ENCODE data around the gene MYL7.
A peak's percentile ranks its signal among the peaks of the same experiment; 100 is the strongest.
"Not testable (repeated sequence)": the region's sequence is repeated elsewhere in the genome, so short reads cannot be mapped to it uniquely, and the experiment has no call there.

MYL7 gene

DNA sequence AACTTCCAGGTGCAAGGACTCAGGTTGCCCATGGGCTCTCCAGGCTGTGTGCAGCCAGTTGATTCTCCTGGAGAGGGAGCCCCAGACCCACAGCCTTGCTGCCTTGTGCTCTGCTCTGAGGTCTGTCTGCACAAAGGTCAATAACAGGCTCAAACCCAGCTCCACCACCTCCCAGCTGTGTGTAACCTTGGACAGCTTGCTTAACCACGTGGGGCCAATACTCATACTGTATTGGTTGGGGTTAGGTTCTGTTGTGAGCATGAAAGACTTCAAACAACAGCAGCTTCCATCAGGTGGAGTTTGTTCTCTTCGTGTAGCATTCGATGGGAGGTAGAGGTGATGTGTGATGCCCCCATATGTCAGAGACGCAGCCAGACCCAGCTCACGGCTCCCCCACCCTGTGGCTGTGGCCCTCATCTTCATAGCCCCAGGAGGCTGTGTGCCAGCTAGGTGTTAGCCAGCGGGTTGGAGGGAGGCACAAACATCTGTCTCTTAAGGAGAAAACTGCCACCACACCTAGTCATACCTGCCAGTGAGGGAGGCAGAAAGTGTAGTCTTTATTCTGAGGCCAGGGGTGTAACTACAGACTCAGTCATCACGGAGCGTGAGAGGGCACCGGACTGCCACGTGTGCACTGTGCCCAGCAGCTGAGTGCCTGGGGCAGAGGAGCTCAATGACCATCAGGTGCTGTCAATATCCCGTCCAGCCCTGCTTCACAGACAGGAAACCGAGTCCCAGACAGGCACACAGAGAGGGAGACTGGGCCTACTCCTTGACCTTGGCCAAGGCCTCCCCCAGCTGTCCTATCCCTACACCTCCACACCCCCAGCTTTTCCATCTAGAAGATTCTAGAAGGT, 9.7 kb downstream of the MYL7 start:
- no peak for DNase-seq (ENCODE audit: low spot score)

DNA sequence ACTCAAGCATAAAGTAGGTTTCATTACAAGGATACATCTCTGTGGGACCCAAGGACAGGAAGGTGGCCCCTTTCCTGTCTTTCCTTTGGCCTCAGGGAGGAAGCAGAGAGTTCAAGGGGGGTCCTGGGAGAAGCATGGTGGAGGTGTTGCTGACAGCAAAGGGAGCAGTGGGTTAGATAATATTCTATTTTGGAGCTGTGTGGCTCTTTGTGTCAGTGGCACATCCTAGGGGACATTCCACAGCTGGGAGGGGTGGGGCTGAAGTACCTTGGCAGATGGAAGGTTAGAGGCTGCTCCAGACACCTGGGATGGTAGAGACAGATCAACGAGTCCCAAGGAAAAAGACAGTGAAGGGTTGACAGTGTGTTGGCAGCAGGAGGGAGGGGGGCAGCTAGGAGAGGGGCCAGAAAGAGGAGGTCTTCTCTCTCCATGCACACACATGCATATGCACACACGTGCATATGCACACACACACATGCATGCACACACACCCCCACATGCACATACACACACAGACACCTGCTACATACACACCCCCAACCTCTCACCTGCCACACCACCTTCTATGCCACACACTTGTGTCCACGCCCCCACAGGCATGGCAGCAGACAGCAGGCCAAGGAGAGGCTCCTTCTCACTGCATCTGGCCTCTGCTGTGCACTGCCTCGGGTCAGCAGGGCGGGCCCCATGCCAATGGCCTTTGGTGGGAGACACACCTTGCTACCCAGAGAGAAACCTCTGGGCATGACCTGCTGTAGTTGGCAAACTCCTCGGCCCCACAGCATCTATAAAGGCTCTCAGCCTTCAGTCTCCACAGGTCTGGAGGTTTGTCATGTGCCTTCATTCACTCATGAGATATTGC, 12.2 kb downstream of the MYL7 start:
- no peak for DNase-seq (ENCODE audit: low spot score)

GRCh38 chr7:44127161-44127560, 14.0 kb downstream of the MYL7 start:
- DNase-seq (ENCODE audit: low spot score) = no peak

DNA sequence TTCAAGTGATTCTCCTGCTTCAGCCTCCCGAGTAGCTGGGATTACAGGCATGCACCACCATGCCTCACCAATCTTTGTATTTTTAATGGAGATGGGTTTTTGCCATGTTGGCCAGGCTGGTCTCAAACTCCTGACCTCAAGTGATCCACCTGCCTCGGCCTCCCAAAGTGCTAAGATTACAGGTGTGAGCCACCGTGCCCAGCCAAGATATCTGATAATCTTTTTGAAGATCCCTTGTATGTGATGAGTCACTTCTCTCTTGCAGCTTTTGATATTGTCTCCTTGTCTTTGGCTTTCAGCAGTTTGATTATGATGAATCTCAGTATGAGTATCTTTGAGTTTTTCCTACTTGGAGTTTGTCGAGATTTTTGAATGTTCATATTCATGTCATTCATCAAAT, 14.6 kb downstream of the MYL7 start:
- DNase-seq (ENCODE audit: low spot score) = not testable (repeated sequence)

- DNase-seq (ENCODE audit: low spot score) = no peak
These were observed 16.3 kb downstream of the MYL7 start for GRCh38 chr7:44124822-44125202.

DNA sequence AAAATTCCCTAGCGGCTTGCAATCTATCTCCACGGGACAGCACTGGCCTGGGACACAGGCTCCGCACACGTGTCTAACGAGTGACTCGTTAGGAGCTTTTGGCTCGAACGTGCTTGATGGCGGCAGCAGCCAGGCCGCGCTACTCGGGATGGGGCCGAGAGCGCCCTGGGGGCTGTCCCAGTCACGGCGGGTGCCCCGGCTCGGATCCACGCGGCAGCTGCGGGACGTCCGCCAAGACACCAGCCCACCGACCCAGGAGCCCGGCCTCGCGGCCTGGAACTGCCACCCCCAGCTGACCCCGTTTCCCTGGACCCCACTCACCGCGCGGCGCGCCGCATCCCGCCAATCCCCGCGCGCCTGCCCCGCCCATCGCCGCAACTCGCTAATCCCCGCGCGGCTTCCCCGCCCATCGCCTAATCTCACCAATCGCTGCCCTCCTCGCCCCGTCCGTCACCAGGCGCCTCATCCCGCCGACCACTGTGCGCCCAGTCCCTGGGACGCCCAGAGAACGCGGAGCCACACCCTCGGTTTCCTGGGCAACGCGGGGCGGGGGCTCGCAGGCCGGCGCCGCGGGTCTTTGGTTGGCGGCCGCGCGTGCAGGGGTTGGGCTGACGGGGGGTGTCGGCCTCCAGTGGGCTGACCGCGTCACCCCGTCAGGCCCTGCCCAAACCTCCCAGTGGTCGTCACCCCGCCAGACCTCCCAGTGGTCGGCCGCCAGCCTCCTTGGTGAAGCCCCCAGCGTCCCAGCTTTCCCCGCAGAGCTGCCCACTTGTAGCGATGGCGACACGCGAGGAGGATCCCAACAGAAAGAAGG, 17.7 kb downstream of the MYL7 start, which contains the start of gene POLD2:
Gene POLD2 (minus strand): TSS at position 359 of the 814 bp plus-strand sequence. CDS start 1,495 bp downstream, outside the sequence.
- DNase-seq (ENCODE audit: low spot score) = peak; percentile 100

DNA sequence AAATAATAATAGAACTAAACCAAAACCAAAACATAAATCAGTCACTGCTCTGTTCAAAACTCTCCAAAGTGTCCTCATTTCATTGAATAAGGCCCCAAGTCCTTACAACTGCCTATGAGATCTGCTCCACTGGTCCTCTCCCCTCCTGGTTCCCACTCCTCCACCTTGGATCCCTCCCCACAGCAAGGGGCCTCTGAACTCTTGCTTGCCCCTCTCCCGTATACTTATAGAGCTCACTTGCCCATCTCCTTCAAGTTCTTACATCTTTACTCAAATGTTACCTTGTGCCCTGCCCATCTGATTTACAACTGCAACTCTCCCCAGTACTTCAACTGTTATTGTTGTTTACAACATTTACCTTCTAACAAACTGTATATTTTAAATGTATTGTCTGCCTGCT, 18.6 kb downstream of the MYL7 start:
- DNase-seq (ENCODE audit: low spot score) = no peak

DNA sequence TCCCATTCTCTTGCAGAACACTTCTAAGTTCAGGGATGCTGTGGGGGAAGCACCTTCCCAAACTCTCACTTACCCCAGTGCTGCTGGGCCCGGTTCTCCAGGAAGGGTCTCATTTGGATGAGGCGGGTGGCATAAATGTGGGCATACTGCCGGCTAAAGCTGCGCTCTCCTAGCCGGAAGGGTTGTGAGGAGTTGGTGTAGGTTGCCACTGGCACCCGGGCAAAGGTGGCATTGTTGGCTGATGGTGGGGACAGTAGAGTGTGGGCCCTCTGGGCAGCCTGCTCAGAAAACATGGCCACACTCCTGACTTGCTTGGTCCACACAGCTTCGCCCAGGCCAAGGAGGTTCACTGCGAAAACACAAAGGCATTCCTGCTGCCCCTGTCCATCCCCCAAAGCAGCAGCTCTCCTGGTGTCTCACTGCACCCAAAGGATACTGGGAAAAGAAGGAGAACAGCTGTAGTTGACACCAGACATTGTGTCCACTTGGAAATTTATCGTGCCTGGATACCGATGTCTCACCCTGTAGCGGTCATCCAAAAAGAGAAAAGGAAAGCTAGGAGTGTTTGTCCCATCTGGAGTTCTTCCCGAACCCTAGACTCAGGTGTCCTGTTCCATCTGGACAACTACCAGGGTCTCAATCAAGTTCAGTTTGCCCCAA, 19.2 kb downstream of the MYL7 start:
- DNase-seq (ENCODE audit: low spot score) = no peak

DNA sequence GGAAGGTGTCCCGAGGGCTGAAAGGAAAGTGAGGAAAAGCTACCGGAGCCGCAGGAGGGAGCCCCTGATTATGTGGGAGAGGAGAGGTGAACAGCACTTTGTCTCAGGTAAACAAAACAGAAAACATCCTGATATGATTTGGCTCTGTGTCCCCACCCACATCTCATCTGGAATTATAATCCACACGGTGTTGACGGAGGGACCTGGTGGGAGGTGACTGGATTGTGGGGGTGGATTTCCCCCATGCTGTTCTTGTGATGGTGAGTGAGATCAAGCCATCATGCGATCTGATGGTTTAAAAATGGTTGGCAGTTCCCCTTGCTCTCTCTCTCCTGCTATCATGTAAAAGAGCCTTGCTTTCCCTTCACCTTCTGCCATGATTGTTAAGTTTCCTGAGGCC, 20.7 kb downstream of the MYL7 start:
- DNase-seq (ENCODE audit: low spot score) = no peak

DNA sequence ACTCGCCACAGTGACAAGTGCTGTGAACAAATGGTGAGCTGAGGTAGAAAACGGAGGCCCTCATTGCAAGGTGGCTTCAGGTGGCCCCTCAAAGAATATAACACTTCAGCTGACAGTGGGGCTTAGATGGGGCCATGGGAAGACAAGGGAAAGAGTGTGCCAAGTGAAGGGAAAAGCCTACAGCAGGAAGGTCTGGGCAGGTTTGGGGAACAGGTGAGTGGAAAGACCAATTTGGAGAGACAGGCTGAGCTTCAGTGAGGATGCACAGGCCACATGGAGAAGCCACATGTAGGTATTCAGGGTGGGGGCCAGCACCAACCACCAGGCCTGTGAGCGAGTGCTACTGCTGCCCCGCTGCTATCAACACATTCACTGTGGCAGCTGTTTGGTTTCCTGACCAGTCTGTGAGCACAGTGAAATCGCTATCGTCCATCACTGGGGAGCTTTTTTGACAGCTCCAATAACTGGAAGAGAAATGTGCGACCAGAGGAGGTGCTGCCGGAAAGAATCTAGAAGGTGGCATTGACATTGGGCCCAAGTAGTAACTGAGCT, 21.2 kb downstream of the MYL7 start:
- no peak for DNase-seq (ENCODE audit: low spot score)

DNA sequence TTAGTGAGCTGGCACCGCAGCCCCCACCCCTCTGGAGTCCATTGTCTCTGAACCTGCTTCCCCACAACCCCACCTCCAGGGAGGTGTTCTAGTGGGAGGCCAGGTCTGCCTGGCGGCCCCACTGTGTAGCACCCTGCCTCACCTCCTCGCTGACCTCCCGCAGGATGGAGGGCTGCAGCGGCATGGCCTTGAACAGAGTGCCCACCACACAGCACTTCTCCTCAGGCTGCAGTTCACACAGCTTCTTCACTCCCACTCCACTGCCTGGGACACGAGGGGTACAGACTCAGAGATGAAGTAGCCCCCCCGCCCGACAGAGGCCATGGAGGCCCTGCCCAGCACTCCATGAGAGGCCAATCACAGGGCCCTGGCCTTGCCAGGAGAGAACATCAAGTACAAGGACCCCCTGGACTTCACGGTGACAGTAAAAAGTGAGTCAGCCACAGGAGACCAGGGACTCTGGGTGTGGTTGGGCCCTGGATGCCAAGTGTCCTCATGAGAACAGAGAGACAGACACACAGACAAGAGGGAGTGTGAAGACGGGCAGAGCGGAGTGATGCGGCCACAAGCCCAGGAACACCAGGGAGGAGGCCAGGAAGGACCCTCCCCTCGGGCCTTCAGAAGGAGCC, 23.2 kb downstream of the MYL7 start:
- no peak for DNase-seq (ENCODE audit: low spot score)

DNA sequence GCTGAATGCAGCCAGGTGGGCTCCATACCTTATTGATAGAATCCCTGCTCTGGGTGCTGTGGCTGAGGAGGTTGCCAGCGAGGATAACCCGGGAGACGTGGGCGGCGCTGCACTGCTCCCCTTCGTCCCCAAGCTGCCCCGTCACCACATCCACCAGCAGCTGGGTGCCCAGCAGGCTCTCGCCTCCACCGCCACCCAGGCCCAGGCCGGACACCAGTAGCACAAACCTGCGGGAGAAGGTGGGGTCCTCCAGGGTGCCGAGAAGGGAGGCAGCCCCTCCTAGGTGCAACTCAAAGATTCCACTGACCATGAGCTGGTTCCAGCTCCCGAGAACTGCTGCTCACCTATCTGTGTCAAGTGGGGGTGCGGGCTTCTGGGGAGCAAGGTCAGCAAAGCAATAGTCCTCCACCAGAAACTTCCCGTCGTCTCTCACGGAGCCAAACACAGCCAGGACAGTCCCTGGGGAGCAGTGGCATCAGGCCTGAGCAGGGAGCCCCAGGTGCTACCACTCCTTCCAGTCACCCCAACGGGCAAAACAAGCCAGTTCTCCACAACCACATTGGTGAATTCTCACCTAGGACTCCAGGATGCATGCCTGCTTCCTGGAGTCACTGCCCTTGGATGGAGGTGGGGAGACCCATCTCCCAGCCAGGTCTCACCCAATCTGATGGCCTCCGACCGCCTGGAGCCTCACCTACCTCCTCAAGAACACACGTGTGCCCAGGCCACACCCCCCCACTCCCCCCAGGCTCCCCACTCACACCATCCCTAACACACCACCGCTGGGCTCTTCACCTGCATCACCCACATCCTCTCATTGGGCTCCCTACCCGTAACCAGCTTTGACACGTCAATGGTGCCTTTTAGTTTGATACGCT, 24.1 kb downstream of the MYL7 start:
- DNase-seq (ENCODE audit: low spot score) = no peak

DNA sequence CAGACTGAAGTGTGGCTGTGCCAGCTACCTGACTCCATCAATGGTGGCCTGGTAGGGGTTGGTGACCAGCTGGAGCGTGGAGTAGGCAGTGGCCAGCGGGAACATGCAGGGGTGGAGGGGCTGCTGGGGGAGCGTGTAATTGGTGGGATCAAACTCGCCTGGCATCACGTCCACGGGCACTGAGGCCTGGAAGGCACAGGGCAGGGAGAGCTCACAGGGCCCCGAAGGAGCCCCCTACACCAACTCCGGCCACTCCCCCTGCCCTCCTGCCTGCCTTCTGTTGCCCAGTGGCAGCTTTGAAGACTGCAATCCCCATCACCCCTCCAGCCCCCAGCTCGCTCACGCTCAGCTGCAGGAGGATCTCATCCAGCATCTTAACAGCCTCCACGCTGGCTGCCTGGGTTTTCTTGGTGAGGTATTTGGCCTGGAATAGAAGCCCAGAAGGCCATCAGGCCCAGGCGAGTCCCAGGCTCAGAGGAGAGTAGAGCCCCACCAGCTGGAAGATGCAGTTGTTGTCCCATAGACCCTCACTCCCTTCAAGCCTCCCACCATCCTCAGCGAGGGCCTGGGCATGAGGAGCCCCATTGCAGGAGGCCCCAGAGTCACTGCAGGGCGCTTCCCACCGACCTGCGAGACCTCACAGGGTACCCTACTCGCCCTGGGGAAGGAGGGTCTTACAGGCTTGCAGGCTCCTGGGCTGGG, 24.9 kb downstream of the MYL7 start:
- DNase-seq (ENCODE audit: low spot score) = no peak

- no peak for DNase-seq (ENCODE audit: low spot score)
These were observed 26.4 kb downstream of the MYL7 start for GRCh38 chr7:44114586-44115310.

DNA sequence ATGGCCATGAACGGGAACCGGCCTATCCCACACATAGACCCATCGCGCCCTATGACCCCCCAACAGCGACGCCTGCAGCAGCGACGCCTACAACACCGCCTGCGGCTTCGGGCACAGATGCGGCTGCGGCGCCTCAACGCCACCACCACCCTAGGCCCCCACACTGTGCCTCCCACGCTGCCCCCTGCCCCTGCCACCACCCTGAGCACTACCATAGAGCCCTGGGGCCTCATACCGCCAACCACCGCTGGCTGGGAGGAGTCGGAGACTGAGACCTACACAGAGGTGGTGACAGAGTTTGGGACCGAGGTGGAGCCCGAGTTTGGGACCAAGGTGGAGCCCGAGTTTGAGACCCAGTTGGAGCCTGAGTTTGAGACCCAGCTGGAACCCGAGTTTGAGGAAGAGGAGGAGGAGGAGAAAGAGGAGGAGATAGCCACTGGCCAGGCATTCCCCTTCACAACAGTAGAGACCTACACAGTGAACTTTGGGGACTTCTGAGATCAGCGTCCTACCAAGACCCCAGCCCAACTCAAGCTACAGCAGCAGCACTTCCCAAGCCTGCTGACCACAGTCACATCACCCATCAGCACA, 27.3 kb downstream of the MYL7 start:
- DNase-seq (ENCODE audit: low spot score) = no peak

DNA sequence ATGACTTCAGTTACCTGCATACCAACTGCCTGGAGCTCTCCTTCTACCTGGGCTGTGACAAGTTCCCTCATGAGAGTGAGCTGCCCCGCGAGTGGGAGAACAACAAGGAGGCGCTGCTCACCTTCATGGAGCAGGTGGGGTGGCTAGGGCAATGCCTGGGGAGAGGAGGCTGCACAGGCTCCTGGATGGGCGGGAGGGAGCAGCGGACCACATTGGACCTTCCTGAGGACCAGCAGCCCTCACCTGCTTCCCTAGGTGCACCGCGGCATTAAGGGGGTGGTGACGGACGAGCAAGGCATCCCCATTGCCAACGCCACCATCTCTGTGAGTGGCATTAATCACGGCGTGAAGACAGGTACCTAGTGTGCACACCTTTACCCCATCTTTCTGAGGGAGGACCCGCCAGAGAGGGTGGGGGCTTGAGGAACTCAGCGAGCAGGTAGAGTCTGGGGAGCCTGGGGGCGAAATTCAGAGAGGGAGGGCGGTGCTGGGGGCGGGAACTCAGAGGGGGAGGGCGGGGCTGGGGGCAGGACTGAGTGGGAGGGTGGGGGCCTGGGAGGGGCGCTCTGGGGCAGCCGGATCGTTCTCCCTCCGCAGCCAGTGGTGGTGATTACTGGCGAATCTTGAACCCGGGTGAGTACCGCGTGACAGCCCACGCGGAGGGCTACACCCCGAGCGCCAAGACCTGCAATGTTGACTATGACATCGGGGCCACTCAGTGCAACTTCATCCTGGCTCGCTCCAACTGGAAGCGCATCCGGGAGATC, 28.0 kb downstream of the MYL7 start:
- DNase-seq (ENCODE audit: low spot score) = no peak

DNA sequence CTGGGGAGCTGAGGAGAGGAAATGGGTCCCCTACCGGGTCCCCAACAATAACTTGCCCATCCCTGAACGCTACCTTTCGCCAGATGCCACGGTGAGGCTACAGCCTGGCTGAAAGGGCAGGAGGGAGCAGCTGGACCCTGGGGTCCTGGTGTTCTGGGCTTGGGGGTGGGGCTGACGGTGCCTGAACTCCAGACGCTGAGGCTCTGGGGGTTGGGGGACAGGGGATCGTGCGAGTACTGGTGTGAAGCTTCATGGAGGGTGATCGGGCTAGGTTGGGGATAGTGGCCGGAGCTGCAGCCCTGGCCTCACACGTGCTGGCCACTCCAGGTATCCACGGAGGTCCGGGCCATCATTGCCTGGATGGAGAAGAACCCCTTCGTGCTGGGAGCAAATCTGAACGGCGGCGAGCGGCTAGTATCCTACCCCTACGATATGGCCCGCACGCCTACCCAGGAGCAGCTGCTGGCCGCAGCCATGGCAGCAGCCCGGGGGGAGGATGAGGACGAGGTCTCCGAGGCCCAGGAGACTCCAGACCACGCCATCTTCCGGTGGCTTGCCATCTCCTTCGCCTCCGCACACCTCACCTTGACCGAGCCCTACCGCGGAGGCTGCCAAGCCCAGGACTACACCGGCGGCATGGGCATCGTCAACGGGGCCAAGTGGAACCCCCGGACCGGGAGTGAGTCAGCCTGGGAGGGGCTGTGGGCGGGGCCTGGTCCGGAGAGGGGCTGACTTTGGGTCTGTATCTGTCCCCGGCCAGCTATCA, 28.7 kb downstream of the MYL7 start:
- DNase-seq (ENCODE audit: low spot score) = no peak

Measured in germinal center (tissue), 1 donor.